GM10266 (cell line): ENCODE results near the gene GTF3C5.

ENCODE experiments used
- DNase-seq: peaks from one replicate; pipeline ENCODE4 v3.0.0; 2012; ENCODE audit errors: extremely low spot score
- TF ChIP-seq, protein P1 (sequence below): IDR thresholded peaks from 2 replicates; pipeline ENCODE4 v1.5.1; 2012; ENCODE audit warnings: mild to moderate bottlenecking, low read depth; ENCODE audit not compliant: control insufficient read depth, insufficient read depth; ENCODE audit errors: missing control alignments

GTF3C5 gene

DNA sequence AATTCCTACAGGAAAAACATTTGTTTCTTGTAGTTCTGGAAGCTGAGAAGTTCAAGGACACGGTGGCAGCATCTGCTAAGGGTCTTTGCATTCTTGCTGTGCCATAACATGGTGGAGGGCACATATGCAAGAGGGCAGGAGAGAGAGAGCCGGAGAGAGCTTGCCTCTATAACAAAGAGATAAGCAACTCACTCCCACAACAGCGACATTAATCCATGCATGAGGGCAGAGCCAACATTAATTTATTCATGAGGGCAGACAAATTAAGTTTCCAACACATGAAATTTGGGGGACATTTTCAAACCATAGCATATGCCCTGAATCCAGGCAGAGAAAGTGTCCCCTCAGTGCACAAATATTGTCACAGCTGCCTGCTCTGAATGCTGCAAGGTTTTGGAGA is 4.4 kb upstream of the GTF3C5 start:
- TF ChIP-seq, protein P1, sequence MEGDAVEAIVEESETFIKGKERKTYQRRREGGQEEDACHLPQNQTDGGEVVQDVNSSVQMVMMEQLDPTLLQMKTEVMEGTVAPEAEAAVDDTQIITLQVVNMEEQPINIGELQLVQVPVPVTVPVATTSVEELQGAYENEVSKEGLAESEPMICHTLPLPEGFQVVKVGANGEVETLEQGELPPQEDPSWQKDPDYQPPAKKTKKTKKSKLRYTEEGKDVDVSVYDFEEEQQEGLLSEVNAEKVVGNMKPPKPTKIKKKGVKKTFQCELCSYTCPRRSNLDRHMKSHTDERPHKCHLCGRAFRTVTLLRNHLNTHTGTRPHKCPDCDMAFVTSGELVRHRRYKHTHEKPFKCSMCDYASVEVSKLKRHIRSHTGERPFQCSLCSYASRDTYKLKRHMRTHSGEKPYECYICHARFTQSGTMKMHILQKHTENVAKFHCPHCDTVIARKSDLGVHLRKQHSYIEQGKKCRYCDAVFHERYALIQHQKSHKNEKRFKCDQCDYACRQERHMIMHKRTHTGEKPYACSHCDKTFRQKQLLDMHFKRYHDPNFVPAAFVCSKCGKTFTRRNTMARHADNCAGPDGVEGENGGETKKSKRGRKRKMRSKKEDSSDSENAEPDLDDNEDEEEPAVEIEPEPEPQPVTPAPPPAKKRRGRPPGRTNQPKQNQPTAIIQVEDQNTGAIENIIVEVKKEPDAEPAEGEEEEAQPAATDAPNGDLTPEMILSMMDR, result no peak
- DNase-seq, result no peak

DNA sequence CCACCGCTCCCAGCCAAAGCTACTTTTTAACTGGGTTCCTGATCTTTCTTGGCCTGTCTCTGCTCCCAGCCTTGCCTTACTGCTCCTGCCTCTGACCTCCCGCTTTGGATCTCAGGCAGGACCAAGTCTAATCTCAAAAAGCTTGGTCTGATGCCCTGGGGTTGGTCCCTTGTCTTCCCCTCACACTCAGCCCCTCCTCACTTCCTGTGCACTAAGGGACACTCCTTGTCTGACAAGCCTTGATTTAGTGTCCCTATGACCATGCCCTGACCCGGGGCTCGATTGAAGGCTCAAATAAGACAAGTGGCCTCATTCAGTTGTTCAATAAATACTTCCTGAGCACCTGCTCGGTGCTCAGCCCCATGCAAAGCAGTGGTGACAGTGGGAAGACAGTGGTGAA is 3.7 kb upstream of the GTF3C5 start:
- DNase-seq, result no peak
- TF ChIP-seq, protein P1, result no peak

DNA sequence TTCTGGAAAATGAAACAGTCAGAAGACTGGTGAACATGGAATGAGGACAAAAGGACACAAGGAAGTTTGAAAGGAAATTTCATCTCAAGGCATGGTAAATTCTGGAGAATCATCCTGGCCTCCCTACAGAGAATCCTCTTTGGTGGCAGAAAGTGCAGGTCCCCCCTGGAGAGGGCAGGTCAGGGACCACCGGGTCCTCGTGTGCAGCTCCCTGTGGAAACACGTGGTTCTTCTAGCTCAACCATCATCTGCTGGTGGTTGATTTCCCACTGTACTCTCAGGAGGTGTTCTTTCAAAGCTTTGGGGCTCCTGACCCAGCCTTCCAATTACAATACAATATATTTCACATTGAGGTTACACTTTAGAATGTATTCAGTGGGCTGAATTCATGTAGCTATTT is 2.6 kb upstream of the GTF3C5 start:
- DNase-seq, result no peak
- TF ChIP-seq, protein P1, result no peak

DNA sequence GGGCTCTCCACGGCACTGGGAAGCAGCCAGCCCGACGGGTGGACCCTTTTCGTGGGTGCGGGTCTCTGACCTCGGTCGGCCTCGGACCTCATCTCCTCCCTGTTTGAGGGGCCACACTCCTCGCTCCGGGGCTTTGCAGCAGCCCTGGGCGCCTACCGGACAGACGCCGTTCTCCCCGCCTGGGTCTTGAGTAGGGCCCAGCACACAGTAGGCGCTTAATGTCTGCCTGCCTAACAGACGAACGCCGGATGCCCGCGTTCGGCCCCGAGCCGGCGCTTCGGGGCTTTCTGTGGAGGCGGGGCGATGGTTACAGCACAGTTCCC is 842 bp upstream of the GTF3C5 start:
- TF ChIP-seq, protein P1, result no peak
- no peak for DNase-seq

DNA sequence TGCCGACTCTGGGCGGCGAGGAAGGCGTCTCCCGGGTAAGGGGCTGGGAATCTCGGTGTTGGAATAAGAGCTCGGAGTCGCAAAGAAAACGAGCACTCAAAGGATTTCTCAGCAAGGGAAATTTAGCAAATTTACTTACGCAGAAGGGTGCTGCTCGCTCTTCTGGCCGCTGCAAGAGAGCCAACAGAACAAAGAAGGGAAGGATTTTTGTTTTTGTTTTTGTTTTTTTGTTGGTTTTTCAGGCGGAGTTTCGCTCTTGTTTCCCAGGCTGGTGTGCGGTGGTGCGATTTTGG is 279 bp downstream of the GTF3C5 start:
- TF ChIP-seq, protein P1, result no peak
- DNase-seq, result no peak

DNA sequence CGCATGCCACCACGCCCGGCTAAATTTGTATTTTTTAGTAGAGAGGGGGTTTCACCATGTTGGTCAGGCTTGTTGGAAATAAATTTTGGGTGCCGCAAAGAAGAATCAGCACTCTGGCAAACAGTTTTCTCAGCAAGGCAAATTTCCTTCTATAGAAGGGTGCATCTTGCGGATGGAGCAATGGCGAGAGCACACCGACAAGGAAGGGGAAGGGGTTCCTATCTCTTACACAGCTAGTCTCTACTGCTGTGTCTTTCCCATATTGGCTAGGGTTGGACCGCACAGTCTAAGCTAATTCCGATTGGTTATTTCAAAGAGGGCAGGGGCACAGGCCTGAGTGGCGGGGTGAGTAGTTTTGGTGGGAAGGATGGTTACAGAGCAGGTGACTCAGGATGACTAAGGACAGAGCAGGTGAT is 707 bp downstream of the GTF3C5 start:
- no peak for DNase-seq
- TF ChIP-seq, protein P1, result no peak

DNA sequence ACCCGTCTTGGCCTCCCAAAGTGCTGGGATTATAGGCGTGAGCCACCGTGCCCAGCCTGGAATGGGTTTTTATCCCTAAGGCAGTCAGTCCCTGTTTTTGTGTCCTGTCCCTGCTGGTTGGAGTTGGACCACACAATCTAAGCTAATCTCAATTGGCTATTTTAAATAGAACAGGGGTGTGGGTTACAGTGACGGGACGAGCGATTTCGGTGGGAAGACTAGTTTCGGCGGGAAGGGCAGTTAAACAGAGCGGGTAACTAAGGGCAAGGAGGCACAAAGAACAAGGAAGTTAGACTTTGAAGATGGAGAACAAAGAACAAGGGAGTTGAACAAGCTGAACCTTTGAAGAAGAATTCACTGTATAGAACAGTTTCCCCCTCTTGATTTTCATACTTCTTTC is 1.4 kb downstream of the GTF3C5 start:
- DNase-seq, result no peak
- TF ChIP-seq, protein P1, result no peak
